Cerebellar cortex (tissue), 1 donor: ENCODE measurements around the gene ZC3H7A.
A peak's percentile ranks its signal among the peaks of the same experiment; 100 is the strongest.

Source experiments
- DNase-seq: peaks from one replicate; pipeline ENCODE4 v3.0.0-alpha.2; 2015; ENCODE audit warnings: low spot score

Gene ZC3H7A

GRCh38 chr16:11779074-11779473 lies 18.0 kb downstream of the ZC3H7A start:
- DNase-seq, result no peak

- no peak for DNase-seq
Observed at GRCh38 chr16:11774065-11774626, 22.9 kb downstream of the ZC3H7A start.

DNA sequence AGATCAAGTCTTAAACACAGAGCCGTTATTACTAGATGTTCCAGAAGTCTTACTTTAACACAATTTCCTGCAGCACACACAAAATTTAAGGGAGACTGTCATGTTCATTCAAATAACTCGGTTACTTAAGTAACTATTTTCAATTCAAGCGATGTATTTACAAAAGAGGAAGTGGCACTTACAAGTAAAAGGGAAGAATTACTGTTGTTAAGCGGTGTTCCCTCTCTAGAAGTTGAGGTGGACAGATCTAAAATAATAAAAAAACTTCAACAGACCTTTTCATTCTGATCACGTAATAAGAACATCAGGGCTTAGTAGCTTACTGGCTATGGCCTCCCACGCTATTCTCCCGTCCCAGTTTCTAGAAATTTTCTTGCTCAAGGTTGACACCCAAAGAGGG lies 28.2 kb downstream of the ZC3H7A start:
- no peak for DNase-seq

- no peak for DNase-seq
Observed at GRCh38 chr16:11762431-11762830, 34.6 kb downstream of the ZC3H7A start.

- DNase-seq, result no peak
Observed at GRCh38 chr16:11759997-11760396, 37.1 kb downstream of the ZC3H7A start.

DNA sequence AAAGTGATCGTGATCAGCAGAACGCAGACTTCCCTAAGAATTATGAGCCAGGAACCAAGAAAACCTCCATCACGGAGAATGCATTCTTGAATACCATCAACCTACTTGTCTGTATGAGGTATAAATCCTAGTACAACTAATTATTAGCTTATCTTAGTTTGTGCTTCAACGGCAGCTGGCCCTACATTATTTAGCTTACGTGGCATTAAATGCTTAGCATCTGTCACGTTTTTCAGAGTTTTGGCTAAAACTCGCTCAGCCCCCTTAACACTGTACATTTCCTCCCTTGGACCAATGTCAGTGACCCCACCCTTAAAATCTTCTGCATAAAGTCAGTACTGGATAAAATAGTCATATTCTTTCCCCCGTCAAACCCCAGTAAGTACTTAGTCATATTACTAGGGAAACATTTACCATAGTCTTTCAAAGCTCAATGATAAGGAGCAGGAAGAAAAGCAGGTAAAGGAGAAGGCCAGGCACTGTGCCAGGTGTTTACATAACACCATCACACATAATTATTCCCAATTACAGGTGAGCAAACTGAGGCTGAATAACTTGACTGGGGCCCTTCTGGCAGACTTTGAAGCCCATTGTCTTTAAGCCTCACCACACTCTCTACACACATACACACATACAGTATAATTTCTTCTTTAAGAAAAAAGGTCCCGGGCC lies 37.8 kb downstream of the ZC3H7A start:
- no peak for DNase-seq

GRCh38 chr16:11757671-11758545 lies 39.1 kb downstream of the ZC3H7A start:
- no peak for DNase-seq

- no peak for DNase-seq
Observed at GRCh38 chr16:11756248-11756647, 40.8 kb downstream of the ZC3H7A start.

GRCh38 chr16:11755022-11755760 lies 41.9 kb downstream of the ZC3H7A start:
- DNase-seq, result no peak

DNA sequence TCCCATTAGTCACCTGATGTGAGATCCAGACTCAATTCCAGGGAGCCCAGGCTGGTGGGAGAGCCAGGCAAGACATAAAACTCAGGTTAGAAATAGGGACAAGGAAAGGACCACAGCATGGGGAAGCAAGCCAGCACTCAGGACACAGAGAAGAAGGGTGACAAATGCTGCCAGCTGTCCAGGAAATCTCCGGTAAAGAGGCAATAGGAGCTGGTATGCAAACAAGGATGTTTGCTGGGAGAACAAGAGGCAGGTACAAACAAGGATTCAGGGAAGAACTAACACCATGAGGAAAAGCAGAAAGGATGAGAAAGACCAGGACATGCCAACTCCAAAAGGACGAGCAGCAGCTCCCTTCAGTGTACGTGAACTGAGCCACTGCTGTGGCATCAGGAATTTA lies 44.2 kb downstream of the ZC3H7A start:
- DNase-seq, result no peak

DNA sequence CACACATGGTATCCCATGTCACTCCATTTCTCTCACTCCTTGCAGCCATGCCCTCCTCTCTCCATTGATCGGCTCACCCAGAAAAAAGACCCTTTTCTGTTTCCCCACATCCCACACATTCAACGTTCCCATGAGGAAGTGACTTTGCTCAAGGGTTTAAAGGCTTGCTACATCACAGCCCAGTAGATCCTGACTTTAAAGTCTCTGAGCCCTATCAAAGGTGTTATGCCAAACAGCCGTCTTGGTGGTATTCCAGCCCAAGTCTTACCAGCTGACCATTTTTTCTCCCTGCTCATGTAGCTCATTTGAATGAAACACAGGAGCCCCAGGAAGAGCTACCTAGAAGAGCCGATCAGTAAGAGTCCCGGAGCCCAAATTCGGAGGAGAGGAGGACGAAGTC lies 47.0 kb downstream of the ZC3H7A start:
- DNase-seq, result no peak

DNA sequence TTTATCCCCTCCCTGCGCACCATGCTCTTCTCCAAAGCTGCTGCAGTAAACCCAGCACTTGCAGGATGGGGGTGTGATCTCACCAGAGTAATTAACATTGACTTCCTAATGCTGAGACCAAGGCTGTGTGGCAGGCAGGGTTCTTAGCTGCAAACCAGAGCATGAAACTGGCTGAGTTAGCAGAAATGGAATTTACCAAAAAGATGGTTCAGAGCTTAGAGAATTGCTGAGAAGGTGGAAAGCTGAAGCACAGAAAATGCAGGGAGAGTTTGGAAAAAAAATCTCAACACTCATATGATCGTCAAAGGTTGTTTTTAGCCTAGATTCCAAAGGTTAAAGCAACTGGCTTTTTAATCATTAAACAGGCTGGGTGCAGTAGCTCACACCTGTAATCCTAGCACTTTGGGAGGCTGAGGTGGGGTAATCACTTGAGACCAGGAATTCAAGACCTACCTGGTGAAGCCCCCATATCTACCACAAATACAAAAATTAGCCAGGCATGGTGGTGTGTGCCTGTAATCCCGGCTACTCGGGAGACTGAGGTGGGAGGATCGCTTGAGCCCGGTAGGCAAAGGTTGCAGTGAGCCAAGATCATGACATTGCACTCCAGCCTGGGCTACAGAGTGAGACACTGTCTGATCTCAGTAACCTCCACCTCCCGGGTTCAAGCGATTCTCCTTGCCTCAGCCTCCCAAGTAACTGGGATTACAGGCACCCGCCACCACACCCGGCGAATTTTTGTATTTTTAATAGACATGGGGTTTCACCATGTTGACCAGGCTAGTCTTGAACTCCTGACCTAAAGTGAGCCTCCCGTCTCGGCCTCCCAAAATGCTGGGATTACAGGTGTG lies 48.4 kb downstream of the ZC3H7A start:
- DNase-seq, result no peak

DNA sequence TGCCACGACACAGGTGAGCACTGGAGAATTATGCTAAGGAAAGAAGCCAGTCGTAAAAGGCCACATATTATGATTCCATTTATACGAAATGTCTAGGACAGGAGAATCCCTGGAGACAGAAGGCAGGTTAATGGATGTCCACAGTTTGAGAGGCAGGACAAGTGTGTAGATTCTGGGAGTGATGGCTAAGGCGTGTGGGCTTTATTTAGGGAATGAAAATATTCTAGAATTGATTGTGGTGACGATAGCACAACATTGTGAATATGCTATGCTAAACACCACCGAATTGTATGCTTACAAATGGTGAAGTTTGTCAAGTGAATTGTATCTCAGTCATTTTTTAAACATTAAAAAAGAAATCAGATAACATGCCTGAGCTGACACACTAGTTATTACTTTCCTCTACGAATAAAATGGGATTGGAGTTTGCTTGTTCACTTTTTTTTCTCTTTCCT lies 49.1 kb downstream of the ZC3H7A start:
- no peak for DNase-seq

GRCh38 chr16:11744075-11744470 lies 53.0 kb downstream of the ZC3H7A start:
- no peak for DNase-seq

GRCh38 chr16:11743308-11744074 lies 53.6 kb downstream of the ZC3H7A start:
- DNase-seq, result no peak

GRCh38 chr16:11742536-11743307 lies 54.3 kb downstream of the ZC3H7A start, which contains the start of gene TXNDC11:
Gene TXNDC11, minus strand, starts transcription at chr16:11742857. Its CDS starts 127 bp downstream, at chr16:11742730.
- peak; percentile 97 for DNase-seq

- DNase-seq, result no peak
Observed at GRCh38 chr16:11742093-11742535, 54.9 kb downstream of the ZC3H7A start.

- DNase-seq, result no peak
Observed at GRCh38 chr16:11740567-11740966, 56.5 kb downstream of the ZC3H7A start.

GRCh38 chr16:11738742-11739544 lies 58.1 kb downstream of the ZC3H7A start:
- no peak for DNase-seq
